ENCODE measurements around the gene ENO3.

Gene ENO3

DNA sequence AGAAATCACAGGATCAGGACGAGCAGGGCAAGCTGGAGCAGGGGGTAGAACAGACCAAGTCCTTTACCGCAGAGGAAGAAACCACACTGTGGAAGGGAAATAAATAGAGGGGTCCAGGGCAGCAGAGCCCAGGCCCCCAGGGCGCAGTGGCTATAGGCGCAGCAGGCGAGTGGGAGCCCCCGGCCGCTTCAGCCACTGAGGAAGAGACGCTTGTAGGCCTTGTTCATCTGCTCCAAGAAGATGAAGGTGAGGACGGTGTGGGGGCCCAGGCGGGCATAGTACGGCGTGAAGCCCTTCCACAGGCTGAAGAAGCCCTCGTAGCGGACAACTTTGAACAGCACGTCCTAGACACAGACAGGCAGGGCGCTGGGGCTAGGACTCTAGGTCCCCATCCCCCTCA lies 13.4 kb upstream of the ENO3 start:
- no peak for DNase-seq (ENCODE audit: low read depth in 2 of 2)

DNA sequence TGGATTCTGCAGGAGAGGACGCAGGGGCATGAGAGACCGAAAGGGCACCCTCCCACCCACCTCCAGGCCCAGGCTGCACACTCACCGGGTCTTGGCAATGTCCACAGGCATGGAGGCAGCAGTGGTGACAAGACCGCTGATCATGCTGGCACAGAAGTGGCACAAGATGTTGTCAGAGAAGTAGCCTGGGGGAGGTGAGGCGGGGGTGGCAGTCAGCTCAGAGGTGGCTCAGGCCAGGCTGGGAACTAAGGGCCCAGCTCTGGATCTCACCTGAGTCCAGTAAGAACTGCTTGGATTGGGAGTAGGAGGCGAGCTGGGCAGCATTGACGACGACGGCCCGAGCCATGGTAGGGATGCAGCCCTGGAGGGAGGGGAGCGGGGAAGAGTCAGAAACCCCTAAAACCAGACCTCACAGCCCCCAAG lies 12.8 kb upstream of the ENO3 start:
- no peak for DNase-seq (ENCODE audit: low read depth in 2 of 2)

DNA sequence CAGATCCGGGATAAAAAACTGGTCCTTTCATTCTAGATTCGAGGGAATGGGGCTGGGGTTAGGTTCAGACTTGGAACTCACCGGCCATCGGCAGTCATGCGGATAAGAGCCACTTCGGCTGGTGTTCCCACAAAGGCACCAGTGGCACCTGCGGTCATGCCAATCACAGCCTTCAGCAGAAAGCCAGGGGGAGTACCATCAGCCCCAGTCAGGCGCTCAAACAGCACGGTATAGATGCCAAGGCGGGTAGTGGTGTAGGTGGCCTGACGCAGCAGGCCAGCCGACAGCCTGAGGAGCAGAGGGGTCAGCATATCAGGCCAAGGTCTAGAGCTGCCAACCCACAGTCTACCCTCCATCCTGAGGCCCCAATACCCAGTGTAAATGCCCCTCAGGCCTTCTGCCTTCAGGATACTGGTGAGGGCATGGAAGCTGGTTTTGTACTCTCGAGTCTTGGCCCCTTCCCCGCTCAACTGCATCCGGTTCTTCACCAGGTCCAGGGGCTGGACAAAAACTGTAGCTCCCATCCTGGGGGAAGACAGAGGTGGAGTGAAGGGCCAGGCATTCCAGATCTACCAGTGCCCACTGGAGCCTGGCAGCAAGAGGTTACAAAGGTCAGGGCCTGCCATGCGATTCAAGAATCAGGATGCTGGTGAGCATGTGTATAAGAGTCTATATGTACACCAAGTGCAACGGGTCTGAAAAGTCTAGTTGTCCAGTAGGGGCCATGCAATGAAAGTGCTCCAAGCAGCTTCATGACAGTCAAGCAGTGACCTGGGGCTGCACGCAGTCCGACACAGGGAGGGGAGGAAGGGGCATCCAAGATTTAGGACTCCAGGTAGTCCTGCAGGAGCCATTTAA lies 12.0 kb upstream of the ENO3 start:
- DNase-seq (ENCODE audit: low read depth in 2 of 2) = no peak

DNA sequence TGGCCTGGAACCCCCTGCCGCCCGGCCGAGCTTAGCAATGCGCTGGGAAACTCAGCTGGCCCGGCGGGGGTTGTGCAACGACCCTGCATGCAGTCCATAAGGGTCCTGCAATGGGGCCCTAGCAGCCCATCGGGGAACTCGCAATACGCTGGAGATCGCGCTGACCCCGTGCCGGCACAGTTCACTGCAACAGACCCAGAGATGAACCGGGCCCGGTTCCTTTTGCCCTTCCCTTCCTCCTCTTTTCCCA lies 11.4 kb upstream of the ENO3 start:
- DNase-seq (ENCODE audit: low read depth in 2 of 2) = no peak

DNA sequence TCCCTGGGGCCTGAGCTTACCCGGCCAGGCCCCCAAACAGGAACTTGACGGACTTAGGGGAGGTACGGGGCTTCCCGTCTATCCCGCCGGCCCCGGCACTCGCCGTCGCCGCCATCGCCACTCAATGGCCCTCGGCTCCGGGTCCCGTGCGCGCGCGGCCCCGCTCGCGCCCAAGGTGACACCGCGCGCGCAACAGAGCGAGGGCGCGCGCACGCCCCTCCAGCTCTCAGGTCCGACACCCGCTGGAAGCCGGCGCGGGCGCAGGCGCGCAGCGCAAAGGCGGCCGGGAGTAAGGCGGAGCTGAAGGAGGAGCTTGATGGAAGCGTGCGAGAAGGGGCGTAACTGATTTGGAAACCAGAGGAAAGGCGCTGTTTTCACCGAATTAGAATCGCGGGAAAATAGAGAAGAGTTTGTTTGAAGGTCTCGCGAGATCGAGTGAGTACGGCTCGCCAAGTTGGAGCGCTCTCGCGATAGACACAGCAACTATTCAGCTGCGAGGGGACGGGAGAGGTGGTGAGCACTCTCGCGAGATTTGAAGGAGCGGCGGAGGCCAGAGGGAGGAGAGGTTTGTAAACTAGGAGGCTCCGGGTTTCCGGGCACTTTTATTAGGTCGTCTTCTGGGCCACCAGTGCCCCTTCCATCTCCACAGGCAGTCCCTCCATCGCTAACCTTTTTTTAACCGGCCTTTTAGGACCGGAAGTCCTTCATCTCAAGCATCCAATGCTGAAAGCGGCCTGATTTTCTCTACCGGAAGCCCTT lies 10.9 kb upstream of the ENO3 start, which contains the start of the genes RNF167 and SLC25A11:
RNF167 (plus strand) TSS at position 473 of the 759 bp plus-strand sequence. CDS start 642 bp downstream, outside the sequence.
SLC25A11 (minus strand) TSS at position 251 of the 759 bp plus-strand sequence; CDS start at position 115, 136 bp downstream.
- peak; percentile 100 for DNase-seq (ENCODE audit: low read depth in 2 of 2)

DNA sequence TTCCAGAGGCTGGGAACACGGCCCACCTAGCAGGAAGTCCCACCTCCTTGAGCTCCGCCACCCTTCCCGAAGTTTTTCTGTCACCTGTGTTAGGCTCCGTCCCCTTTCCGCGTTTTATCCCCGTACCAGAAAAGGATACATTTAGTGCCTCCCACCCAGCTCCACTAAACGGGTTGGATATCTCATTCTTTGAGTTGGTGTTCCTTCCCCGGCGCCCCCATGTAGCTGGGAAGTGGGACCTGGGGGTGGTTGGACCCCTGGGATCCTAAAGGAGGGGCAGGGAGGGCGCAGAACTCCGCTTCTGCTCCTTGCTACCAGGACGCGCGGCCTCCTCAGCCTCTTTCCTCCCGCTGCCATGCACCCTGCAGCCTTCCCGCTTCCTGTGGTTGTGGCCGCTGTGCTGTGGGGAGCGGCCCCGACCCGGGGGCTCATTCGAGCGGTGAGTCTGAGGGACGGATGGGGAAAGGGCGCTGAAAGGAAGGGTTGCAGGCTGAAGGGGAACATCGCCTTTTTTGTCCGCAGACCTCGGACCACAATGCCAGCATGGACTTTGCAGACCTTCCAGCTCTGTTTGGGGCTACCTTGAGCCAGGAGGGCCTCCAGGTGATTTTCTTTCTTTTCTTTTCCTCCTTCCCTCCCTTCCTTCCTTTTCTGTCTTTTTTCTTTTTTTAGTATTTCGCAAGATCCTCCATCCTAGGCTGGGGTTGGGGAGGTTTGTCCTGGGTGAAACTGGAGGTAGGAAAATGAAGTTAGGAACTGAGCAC lies 10.2 kb upstream of the ENO3 start:
- DNase-seq (ENCODE audit: low read depth in 2 of 2) = no peak

DNA sequence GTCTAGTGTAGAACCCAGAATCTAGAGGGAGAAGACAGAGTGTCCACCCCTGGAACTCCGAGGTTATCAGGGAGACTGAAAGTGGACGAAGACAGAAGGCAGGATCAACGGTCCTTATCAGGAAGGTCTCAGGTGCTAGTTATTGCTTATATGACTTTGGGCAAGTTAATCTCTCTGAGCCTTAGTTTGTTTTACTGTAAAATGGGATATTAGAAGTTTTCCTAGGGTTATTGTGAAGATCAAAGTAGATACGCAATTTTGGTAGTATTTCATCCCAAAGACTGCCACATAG lies 9.7 kb upstream of the ENO3 start:
- no peak for DNase-seq (ENCODE audit: low read depth in 2 of 2)

DNA sequence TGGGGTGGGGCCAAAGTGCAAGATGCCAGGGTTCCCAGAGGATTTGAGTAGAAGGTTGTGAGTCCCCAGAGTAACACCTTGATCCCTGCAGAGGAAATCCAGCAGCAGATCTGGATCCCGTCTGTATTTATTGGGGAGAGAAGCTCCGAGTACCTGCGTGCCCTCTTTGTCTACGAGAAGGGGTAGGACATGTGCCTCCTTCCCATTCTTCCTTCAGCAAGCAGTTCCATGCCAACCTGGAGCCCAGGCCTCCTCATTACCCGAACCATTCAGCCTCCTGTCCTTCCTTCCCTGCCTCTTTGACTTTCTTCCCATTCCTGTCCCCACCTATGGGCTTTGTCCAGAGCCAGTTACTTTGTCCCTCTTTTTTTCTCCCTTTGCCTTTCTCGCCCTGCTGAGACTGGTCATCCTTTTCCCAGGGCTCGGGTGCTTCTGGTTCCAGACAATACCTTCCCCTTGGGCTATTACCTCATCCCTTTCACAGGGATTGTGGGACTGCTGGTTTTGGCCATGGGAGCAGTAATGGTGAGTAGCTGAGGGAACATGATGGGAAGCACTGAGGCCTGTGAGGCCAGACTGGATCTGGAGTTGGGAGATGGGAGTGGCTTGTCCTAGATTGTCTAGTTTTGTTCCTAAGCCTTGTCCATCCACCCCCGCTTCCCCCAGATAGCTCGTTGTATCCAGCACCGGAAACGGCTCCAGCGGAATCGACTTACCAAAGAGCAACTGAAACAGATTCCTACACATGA lies 8.0 kb upstream of the ENO3 start:
- no peak for DNase-seq (ENCODE audit: low read depth in 2 of 2)

DNA sequence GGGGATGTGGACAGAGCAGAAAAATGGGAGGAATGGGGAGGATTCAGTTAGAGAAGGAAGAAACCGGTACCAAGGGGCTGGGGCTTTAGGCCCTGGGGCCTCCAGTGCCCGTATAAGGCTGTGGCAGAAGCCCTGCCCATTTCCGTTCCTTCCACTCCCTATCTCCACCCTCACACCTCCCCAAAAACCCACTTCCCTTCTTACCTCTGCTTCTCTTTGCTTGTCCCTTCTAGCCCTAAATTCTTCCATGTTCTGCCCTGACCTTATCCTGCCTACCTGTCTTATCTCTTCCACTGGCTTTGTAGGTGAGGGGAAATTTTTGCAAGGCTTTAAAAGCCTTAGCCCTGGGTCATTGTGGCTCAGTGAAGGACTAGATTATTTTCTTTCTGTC lies 6.8 kb upstream of the ENO3 start:
- DNase-seq (ENCODE audit: low read depth in 2 of 2) = no peak

DNA sequence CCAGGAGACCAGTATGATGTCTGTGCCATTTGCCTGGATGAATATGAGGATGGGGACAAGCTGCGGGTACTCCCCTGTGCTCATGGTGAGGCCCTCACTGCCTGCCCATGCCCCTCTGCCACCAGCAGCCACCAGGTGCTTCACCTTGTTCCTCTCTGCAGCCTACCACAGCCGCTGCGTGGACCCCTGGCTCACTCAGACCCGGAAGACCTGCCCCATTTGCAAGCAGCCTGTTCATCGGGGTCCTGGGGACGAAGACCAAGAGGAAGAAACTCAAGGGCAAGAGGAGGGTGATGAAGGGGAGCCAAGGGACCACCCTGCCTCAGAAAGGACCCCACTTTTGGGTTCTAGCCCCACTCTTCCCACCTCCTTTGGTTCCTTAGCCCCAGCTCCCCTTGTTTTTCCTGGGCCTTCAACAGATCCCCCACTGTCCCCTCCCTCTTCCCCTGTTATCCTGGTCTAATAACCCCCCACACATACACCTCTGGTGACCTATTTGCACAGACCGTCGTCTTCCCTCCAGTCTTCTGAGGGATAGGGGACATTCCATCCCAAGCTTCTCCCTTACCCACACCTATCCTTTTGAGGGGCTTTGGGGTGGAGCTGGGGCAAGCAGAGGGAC lies 6.3 kb upstream of the ENO3 start:
- DNase-seq (ENCODE audit: low read depth in 2 of 2) = no peak

DNA sequence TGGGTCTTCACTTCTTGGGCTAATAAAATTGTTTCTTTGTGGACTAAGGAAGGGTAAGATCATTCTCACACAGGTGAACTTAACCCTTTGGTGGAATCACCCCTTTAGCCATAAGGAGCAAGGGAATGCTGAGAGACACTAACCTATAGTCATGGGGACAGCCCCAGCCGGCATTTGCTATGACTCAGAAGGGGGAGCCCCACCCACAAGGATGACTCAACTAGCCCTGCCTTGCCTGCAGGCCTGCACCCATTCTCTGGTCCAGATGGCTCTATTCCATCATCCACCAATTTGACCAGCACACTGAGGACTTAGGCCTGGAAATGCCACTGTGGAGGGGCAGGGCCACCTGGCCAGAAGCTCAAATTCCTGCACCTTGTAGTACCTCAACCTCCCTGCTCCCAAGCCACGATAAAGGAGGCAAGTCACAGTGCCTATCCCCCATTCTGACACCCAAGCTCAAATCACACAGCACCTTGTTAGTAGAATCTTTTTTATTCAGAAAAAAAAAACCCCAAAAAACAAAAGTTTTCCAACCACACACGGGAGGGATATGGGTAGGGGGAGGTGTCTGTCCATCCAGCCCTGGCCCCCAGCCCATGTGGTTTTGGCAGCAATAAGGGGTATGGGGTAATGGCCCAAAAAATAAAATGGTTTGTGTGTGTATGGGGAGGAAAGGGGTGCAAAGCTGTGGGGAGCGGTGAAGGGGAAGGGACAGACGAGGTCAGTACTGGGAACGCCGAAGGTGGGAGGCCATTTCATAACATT lies 5.6 kb upstream of the ENO3 start:
- no peak for DNase-seq (ENCODE audit: low read depth in 2 of 2)

DNA sequence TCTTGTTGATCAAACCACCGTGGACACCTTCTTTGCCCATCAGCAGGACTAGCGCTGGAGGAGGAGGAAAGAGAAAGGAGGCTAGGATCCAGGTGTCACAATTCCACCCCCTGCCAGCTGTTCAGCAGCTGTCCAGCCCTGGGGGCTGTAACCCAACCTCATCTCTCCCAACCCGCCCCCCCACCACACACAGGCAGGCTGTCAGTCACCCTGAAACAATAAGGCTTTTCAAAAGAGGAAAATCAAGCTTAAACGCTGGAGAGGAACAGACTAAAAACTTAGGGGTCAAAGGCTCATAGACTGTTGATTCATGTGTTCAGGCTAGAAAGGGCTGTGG lies 5.0 kb upstream of the ENO3 start:
- DNase-seq (ENCODE audit: low read depth in 2 of 2) = no peak

DNA sequence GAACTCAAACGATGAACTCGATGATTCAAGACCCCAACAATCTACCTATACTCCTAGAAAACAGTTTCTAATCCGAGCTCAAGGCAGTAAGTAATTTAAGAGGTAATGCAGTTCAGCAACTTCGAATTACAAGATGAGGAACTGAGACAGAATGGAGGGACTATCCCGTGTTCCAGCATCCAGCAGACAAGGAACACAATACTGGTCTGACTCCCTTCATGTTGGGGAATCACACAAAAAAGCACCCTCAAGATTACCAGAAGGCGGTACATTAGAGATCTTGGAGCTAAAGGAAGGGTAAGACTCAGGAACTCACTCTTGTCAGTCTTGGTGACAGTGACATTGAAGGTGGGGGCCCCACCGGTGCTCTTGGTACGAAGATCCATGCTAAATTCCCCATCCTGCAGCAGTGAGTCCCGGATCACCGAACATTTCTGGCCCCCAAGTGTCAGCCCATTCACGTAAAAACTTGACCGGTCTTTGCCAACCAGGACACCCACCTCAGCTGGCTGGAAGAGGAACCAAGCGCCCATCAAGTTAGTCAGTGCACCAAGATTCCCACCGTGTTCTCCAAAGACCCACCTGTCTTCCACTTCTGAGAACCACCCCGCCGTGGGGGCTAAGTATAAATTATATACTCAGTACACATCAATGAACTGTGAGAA lies 4.5 kb upstream of the ENO3 start:
- DNase-seq (ENCODE audit: low read depth in 2 of 2) = no peak

DNA sequence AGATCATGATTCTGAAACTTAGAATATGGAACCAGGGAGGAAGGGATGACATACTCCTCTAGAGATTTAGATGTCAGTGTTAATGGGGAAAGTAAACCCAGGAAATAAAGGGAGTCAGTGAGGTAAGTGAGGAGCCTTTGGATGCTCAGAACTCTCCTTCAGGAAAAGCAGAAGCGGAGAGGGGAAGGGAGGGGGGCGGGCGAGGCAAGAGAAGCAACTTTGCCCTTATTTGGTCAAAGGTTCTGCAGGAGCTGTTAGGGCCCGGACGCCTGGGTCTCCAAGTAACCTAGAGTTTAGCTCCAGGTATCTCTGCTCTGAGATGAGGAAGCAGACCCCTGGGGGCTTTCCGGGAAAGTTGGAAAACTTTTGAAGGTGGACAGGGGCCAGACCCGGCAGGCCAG lies 3.9 kb upstream of the ENO3 start:
- DNase-seq (ENCODE audit: low read depth in 2 of 2) = no peak

DNA sequence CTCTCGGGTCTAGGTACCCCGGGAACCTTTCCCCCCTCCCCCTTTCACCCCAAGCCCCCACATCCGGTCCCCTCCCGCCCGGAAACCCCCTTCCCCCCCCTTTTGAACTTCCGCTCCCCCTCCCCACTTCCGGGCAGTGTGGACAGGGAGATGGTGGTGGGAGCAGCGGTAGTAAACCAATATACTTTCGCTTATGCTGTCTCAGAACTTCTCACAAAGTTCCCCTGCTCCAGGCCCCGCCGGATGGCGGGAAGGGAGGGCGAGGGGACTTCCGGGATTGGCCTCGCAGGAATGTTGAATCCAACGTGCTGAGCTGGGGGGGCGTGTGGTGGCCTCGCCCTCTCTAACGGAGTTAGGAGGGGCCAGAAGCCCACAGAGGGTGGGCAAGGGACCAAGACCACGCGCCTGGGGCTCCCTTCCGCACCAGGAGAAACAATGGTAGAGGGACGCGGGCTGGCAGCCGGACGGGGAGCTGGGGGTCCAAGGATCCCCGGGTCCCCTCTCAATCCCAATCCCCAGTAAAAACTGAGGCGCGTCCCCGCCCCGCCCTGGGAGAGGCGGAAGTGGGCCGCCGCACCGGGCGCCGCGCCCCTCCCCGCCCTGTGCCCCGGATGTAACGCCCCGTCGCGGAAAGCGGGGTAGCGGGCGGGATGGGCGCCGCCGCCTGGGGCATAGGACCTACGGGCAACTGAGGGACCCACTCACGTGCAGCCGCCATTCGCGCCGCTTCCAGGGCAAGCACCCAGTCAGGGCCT lies 3.3 kb upstream of the ENO3 start:
- no peak for DNase-seq (ENCODE audit: low read depth in 2 of 2)

DNA sequence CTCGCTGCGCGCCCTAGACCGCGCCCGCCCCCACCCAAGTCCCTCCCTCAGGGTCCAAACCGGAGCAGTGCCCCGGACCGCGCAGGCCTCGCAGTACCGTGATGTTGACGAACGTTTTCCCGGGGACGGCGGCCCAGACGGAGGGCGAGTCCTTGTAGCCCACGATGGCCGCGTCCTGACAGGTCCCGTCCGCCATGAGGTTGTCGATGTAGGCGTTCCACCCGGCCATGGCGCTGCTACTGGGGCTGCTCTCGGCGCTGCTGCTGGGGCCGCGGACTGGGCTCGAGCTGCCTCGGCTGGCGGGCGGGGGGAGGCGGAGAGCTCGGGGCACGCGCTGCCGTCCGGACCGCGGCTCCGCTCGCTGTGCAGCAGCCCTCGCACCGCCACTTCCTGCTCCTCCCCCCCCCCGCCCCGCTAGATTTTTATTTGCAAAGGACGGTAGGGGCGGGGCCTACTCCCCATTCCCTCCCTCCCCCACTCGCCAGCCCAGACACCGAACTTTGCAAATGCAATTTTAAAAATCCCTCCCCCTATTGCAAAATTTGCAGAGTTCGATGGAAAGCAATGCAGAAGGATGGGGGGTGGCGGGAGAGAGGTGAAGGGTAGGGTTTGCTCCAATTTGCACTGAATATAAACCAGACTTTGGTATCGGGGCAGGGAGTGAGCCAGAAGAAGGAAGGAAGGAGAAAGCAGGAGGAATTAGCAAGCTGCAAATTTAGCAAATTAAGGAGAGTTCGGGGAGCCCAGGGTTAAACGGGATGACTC lies 2.6 kb upstream of the ENO3 start, which contains the start of gene PFN1:
PFN1 (minus strand) TSS at position 365 of the 765 bp plus-strand sequence; CDS start at position 229, 136 bp downstream.
- peak; percentile 88 to 90 for DNase-seq (ENCODE audit: low read depth in 2 of 2)

DNA sequence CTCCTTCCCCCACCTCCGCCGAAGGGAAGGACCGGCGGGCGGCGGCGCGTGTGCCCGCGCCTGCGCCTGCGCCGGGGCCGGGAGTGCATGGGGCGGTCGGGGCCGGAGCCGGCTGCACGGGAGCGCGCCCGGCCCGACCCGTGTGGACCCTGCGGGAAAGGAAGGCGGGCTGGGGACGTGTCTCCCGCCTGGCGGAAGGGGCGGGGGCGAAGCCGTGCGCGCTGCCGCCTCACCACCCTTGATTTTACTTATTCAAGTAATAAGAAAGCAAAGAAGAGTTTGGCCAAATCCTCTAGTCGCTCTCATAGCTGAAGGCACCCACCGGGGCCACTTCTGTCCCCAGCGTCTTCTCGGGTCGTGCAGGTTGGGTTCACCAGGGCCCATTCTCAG lies 2.0 kb upstream of the ENO3 start:
- peak; percentile 77 to 83 for DNase-seq (ENCODE audit: low read depth in 2 of 2)

DNA sequence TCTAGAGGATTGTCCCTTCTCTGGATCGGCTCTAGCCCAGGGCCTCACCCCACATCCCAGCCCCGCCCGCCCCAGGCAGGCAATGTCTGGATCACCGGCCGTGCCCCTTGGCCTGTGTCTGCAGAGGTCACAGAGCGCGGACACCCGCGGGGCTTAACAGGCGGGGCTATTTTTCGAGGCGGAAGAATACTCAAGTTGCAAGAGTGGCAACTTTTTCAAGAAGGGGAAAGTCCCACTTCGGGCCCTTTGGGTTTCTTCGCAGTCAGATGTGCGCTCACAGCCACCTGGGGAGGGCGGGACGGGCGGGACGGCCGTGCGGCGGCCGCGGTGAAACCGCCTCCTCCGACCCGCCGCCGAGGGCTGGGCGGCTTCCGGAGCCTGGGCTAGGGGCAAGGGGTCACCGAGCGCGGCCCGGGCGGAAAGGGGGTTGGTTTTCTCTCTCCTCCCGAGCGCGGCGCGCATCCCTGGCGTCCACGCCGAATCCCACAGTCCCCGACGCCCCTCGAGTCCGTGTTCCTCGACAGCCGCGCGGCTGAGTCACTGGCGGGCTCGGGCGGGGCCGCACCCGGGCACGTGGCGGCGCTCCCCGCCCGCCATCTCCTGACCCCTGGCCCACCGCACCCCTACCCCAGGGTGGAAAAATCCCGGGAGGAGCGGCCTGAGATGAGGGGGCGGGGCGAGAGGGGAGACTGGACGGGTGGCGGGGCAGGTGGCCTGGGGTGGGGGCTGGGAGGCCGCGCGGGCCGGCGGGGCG lies 1.4 kb upstream of the ENO3 start:
- DNase-seq (ENCODE audit: low read depth in 2 of 2) = no peak
